HG02970 (cell line): ENCODE data around the gene GUCA2B.

Experiments used
- ATAC-seq: cut with Tn5 transposase; IDR thresholded peaks from one replicate; pipeline ENCODE4 v1.9.1; 2021; ENCODE audit warnings: mild to moderate bottlenecking, moderate library complexity, moderate number of reproducible peaks; ENCODE audit not compliant: unreplicated experiment, low FRiP score

GUCA2B gene

DNA sequence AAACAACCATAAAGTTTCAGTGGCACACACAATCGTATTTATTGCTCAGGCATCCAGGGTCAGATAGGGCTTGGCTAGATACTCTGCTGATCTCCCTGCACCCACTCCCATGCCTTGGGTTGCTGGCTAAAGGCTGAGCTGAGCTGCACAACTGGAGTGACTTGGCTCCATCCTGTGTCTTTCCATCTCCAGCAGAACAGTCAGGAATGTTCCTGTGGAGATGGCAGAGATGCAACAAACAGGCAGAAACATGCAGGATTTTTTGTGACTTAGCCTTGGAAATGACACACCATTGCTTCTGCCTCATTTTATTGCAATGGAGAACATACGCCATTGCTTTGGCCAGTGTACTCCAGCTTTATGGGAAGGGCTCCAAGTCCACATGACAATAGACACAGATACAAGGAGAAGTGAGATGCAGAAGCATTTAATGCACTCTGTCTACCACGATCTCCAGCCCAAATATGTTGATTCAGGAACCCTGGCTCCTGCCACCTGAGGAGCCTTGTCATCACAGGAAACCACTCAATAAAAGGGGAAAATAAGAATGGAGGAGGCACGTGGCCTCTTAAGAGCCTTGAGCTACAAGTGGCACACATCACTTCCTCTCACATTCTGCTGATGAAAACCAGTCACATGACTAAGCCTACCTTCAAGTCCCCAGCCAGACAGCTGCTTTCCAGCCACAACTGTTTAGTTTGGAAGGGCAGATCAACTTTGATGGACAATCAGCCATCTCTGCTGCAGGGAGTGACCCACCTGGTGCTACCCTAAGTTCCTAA is 10.1 kb upstream of the GUCA2B start:
- no peak for ATAC-seq

DNA sequence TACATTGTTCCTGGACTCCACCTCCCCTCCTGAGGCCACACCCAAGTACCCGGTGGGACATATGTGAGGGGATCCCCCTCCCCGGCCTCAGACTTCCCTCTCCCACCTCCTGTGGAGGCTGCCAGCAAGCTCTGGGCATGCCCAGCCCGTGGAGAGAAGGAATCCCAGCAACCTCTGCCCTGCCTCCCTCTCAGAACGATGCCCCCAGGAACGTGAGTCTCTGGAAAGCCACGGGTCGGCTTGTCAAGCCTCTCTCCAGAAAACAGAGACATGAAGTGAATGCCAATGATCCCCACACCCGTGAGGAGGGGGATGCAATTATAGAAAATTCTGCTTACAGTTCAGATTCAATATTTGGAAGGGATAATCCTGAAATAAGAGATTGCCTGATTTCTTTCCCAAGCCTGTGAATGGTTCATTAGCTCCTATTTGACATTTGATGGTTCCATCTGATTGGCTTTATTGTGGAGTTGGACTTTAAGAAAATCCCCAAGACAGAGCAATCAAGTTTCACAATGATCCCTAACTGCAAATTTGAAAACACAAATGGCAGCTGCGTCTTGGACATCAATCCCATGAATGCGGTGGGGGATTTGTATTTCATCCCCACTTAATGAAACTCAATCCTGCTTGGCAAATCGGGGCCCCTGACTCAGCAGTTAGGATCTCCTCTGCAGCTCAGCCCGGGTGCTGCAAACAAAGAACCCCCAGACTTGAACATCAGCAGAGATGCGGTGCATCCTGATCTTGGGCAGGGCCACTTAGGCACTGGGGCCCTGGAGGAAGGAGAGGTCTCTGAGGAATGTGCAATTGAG is 9.1 kb upstream of the GUCA2B start:
- no peak for ATAC-seq

DNA sequence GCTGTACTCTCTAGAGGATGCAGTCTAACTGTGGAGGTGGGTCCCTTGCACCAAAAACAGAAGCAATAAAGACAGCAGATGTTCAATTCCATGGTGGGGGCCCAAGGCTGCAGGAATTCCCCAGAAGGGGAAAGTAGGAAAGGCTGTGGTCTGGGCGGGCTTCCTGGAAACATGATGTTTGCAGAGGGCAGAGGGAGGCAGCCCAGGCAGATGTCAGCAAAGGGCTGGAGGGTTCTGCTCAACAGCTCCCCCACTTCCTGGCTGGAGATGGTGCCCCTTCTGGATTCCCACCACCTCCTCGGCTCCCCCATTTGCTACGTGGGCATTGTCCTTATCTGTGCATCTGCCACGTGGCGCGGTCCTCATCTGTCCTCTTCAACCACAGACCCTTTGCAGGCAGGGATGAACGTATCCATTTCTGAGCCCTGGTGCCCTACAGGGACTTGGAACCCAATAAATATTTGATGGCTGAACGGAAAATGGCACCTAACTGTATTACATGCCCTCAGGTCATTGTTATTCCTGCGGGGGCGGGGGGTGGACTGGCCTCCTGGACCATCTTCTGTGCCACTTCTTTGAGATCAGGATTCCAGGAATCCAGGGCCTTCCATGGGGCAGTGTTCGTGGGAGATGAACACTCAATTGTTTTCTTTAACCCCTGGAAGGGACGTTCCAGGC is 8.4 kb upstream of the GUCA2B start:
- ATAC-seq = no peak

DNA sequence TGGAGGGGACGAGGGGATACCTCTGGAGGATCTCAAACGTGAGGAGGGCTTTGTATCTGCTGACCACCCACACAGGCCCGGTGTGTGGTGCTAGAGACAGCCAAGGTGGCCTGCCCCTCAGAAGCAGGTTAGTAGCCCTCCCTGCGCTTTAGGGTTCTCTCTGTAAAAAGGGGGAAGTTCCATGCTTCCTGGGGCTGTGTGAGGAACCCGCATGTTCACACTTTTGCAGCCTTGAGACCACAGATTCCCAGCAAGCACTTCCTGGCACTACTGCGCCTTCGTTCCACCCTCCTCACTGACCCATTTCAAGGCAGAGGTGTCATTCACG is 7.9 kb upstream of the GUCA2B start:
- ATAC-seq = no peak

DNA sequence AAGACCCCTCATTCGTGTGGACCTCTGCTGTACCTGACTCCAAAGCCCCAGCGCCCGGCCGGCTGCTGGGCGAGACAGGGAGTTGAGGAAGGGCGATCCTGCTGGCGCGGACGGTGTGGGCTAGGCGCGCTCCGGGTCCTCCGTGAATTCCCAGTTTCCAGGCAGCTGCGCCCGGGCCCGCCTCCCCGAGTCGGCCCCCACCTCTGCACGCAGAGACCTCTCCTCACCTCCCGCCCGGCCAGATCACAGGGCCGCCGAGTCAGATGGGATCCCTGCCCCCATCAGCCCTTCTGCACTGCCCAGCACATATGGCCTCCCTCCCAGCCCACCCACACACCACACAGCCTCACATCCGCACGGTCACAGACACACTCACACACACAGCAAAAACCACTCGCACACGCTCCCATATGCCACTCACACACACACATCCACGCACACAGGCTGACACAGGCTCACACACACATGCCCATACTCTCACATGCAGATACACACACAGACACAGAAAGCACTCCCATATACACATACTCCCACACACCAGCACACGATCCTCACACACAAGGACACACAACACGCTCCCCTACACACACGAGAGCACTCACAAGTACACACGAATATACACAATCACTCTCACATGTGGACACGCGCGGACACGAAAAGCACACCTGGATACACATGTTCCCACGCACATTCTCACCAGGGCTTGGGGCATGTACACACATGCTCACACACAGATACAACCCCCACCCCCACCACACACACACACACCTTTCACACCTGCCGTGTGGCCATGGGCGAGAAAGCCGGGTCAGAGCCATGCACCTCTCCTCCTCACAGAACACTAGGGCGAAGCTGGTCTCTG is 7.2 kb upstream of the GUCA2B start:
- ATAC-seq = no peak

DNA sequence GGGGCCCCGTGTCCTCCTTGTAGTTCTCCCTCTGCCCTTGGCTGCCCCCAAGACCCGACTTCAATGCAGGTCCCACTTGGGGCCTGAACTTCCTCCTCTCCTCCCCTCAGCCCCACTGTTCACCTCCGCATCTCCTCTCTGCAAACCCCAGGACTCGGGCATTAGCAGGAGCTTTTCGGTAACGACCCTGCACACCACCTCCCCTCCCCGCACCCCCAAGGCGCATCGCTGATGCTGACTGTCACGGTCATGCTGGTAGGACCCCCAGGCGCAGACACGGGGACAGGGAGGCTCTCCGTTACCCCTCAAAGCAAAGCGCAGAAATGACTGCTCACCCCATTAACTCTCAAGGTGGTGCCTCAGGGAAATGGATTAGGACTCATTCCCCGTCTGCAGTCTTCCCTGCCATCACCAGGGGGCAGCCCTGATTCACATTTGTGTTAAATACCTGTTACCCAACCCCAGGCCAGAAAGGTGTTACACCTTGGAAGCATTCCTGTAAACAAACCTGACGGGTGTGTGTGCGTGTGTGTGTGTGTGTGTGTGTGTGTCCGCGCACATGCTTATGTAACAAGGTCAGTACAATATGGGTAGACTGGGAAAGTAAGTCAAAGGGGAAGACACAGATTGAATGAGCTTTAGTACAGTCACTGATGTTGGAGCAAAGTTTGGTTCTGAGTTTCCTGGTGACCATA is 6.4 kb upstream of the GUCA2B start:
- ATAC-seq = no peak

DNA sequence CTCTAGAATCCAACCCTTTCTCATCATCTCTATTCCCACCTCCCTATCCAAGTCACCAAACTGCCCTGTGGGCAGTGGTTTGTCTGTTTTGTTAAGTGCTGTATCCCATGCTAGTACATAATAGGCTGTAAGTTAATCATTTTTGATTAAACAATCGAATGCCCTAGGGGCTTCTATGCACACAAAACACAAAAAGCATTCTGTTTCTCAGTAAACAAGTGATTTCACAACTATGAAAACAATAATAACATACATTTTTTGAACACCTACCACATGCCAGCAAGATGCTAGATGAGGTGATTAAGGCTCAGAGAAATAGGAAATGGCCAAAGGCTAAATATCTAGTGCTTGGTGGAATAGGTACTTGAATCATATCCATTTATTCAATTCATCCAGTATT is 5.0 kb upstream of the GUCA2B start:
- no peak for ATAC-seq

DNA sequence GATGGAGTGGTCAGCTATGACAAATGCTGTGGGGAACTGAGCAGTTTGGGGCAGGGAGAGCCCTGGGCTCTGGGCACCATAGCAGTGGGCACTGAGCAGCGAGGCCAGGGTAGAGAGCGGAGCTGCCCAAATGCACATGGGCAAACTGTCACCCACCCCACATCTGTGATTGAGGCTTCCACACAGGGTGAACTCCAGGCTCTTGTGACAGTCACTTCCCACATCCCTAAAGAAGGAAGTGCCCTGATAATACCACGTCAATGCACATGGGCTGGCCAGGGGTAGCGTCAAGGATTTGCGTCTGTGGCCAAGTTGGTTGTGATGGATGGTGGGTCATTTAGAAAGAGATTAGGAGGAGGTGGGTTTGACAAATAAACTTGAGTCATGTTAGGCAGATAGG is 2.6 kb upstream of the GUCA2B start:
- ATAC-seq = no peak

DNA sequence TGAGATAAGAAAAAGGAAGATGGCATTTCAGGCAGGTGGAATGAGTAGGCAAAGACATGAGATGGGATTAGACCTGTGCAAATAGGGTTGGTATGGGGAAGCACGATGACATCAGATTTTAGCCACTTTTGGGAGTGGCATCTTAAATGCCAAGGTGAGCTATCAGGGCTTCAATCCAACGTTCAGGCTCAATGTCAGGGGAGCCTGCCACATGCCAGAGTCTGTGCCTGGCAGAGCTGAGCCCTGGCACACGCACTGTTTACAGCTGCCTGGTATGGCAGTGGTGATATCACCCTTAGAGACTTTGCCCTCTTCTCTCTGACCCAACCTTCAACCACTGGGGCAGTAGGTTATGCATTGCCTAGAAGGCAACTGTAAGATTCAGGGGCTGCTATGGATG is 1.1 kb upstream of the GUCA2B start:
- ATAC-seq = no peak

DNA sequence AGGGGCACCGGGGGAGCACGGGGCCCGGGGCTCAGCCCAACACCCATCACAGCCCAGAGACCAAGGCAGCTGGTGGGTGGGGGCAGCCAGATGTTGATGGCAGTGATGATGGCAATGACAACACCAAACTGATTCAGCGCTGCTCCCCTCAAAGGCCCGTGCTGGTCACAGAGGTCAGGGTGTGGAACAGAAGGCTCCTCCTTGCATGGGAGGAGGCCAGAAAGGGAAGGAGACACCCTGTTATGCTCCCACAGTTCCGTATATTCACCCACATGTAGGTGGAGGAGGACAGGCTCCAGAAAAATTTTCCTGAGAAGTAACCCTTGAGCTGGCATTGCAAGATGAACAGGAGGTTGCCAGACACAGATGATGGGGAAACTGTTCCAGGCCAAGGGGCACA is 414 bp downstream of the GUCA2B start:
- ATAC-seq = no peak

DNA sequence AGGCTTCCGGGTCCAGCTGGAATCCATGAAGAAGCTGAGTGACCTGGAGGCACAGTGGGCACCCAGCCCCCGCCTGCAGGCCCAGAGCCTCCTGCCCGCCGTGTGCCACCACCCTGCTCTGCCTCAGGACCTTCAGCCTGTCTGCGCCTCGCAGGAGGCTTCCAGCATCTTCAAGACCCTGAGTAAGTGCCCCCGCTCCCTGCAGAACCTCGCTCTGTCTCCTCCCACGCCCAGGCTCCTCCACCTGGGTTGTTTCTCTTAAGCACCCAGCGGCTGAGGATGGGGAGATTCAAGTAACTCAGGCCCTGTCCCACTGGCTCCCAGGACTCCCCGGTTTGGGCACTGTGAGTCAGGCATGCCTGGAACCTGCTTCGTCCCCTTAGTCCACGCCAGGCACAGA is 1.5 kb downstream of the GUCA2B start:
- no peak for ATAC-seq

DNA sequence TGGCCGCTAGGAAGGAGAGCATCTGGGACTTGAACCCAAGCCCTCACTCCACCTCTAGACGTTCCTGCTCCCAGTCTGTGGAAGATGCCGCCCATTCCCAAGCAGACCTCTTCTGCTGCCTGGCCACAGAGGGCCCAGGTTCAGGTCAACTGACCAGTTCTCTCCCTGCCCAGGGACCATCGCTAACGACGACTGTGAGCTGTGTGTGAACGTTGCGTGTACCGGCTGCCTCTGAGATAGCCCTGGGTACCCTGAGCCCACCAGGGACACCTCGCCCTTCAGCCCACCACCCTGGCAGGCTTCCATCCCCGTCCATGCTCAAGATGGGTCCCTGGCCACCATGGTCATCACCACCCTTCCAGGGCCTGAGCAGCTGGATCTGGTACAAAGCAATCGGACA is 2.2 kb downstream of the GUCA2B start:
- ATAC-seq = no peak

DNA sequence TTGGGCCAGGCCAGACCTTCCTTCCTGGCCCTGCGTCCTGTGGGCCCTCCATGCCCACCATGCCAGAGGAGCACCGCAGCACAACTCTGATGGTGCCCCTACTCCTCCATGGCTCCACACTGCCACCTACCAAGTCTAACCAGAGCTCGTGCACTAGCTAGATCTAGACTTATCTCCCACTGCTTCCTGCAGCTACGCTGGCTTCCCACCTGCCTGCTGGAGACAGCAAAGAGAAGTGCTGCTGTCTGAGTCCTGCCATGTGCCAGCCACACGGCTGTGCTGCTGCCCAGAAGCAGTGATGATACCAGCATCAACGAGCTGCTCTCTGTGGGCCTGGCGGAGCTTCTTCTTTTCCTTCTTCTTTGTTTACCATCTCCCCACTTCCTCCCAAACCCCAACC is 4.5 kb downstream of the GUCA2B start:
- no peak for ATAC-seq

DNA sequence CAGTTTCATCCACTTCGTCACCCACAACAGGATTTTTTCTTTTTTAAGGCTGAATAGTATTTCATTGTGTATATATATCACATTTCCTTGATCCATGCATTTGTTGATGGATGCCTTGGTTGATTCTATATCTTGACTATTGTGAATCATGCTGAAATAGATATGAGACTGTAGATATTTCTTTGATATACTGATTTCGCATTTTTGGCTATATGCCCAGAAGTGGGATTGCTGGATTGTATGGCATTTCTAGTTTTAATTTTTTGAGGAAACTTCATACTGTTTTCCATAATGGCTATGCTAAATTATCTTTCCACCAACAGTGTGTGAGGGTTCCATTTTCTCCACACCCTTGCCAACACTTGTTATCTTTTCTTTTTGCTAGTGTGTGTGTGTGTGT is 5.0 kb downstream of the GUCA2B start:
- ATAC-seq = no peak

DNA sequence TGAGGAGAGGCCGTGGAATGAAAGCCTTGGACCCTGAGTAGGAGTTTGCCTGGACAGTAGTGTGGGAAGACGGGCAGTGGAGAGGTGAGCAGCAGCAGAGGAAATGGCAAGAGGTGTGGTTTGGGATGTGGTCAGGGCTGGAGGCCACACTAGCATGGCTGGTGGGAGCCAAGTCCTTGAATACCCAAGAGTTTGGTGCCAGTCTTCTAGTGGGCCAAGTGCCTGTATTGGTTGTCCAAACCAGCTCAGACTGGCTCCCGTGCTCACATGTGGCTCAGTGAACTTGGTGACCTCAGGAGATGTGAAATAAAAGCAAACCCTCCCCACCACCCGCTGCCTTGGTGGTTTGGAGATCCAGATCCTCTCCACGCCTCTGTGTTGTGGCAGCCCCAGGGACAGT is 9.0 kb downstream of the GUCA2B start:
- ATAC-seq = no peak

DNA sequence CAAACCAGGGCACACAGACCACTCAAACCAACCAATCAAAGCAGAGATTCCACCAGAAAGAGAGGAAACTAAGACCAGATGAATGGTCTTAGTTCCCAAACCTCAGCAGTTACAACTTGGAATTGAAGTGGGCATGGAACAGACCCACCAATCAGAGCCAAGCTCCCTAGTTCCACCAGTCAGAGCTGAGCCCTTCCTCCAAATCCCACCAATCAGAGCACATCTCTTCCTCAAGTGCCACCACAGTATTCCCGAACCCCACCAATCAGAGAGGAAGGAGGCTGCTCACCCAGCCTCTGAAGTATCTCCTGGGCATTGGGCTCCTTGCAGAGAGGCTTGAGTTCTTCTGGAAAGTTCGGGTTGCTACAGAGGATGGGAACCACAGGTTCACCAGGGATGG is 9.9 kb downstream of the GUCA2B start:
- no peak for ATAC-seq

DNA sequence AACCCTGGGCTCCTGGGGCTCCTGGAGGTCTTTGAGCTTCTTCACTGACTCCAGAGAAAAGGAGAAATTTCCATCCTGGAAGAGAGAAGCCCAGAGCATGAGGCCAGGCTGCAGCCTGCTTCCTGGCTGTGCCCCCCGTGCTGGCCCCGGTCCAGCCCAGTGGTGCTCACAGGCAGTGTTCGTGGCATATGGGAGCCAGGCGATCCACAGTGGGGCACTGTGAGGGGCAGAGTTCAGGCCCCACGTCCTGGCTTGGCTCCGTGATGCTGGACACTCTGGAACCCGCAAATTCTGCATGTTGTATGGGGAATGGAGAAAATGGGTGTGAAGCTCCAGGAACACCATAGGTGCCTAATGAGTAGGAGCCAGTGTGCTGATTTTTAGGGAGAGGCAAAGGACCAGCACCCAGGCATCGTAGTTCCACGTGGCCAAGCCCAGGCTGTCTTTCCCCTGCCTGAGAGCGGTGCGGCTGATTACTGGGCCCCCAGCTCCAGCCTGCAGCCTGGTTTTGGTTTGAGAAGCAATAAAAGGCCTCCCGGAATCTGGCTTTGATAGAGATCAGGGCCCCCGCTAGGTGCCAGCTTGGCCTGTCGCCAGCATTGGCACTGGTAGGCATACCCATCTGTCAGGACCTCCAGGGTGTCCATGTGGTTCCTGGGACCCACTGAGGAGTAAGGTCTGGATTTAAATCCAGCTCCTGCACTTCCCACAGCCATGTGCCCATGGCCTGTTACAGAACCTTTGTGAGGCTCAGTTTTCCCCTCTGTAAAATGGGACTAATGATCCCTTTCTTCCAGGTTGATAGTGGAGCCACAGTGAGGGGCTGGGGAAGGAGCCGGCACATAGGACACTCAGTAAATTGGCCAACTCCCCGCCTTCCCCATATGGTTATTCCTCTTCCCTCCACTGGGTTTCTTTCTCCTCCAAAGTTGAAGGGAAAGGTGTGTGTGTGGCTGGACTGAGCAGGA is 10.6 kb downstream of the GUCA2B start:
- ATAC-seq = no peak

DNA sequence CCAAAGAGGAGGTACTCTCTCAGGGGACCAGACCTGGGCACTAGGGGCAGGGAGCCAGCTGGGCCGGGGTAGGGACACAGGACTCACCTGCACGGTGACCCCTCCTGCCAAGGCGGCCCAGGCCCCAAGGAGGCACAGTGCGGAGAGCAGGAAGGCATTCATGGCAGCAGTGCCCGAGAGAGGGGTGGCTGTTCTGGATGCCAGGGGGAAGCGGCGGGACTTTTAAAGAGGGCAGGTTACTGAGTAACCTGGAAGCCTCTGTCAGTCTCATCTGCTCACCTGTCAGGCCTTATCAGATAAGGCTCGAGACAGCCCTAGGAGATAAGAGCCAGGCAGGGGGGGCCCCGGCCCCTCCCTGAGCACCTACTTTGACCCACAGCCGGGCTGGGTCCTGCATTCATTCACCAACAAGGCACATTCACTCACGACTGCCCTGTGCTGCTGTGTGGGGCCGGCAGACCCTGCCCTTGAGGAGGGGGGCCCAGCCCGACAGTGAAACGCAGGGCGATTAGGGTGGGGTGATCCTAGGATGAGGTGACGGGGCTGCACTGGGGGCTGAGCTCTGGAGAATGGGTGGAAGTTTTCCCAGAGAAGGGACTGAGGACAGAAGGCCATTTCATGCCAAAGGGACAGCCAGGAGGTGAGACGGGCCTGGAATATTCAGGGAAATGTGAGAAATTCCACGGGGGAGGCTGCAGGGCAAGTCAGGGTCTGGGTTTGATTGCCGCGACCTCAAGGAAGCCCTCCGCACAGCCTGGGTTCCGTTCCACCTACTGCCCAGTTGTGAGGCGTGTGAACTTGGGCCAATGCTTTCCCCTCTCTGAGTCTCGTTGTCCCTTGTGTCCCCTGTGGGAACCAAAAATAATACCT is 11.6 kb downstream of the GUCA2B start, which contains the start of gene GUCA2A:
TSS of gene GUCA2A (minus strand) at position 195 of the 870 bp plus-strand sequence. CDS start at position 162, 33 bp downstream.
- ATAC-seq = no peak
